RWPE1 (cell line): ENCODE measurements around the gene TUSC7.

Experiments used
- CTCF ChIA-PET: fragments of 350-600 bp; sonication (Branson Sonifier 250); formaldehyde crosslinking; extraction: SDS; loops from one replicate; lab custom pipeline; 2021; lab: Yijun Ruan, JAX
- POLR2A ChIA-PET: fragments of 400-600 bp; formaldehyde crosslinking; extraction: SDS; loops from one replicate; lab custom pipeline; 2020; ENCODE audit warnings: antibody characterized with exemption; ENCODE audit not compliant: low non-redundant PET; lab: Yijun Ruan, JAX
- DNase-seq: peaks from one replicate; pipeline ENCODE4 v3.0.0; 2012; ENCODE audit warnings: low spot score
- H3K27ac ChIP-seq: fragments of 450-650 bp; 2 replicates; pipeline ENCODE4 v1.5.1; 2017
- TF ChIP-seq, protein P1 (sequence below): fragments of 450-650 bp; conservative IDR thresholded peaks from 2 replicates; pipeline ENCODE4 v1.5.1; 2017; ENCODE audit warnings: low read depth, mild to moderate bottlenecking

The TUSC7 gene

DNA sequence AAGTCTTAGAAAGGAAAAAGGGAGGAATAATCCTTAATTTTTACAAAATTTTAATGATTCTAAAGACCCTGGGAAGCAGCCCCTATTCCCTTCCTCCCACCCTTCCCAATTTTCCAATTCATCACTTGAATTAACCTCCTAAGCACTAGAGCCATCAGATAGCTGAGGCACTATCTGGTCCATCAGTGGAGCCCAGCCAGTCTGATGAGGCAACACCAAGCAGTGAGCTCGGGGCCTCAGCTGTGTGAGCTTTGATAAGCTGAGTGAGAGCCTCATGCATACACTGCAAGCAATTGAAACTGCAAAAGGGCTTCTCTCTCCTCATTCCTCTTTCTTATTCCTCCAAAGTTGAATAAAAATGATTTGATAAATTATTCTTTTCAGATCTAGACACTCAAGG, 31.9 kb downstream of the TUSC7 start:
- POLR2A ChIA-PET, result no interaction called here
- H3K27ac ChIP-seq, result no peak overlapping the region
- CTCF ChIA-PET, result interaction anchor here (0.6 kb wide), 1 partner anchor 454 kb away, joined by 3 read pairs; no protein-coding TSS in a partner anchor
- TF ChIP-seq, protein P1, sequence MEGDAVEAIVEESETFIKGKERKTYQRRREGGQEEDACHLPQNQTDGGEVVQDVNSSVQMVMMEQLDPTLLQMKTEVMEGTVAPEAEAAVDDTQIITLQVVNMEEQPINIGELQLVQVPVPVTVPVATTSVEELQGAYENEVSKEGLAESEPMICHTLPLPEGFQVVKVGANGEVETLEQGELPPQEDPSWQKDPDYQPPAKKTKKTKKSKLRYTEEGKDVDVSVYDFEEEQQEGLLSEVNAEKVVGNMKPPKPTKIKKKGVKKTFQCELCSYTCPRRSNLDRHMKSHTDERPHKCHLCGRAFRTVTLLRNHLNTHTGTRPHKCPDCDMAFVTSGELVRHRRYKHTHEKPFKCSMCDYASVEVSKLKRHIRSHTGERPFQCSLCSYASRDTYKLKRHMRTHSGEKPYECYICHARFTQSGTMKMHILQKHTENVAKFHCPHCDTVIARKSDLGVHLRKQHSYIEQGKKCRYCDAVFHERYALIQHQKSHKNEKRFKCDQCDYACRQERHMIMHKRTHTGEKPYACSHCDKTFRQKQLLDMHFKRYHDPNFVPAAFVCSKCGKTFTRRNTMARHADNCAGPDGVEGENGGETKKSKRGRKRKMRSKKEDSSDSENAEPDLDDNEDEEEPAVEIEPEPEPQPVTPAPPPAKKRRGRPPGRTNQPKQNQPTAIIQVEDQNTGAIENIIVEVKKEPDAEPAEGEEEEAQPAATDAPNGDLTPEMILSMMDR, result no peak
- no peak for DNase-seq

DNA sequence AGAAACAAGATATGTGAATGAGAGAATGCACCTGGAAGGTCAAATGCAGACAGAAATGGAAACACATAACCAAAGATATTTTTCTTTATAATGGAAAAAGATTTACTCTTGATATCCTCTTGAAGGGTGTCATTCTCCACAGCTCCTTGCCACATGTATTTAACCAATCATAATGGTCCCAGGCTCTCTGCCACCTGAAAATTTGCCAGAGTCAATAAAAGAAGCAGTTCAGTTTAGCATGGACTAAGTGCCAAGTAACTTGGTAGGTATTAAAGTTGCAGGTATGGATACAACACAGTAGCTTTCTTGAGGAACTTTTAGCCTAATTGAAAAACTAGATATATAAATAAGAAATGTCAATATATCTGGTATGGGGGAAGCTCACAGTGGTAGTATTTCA, 33.5 kb downstream of the TUSC7 start:
- ChIA-PET CTCF (interaction anchor here (0.6 kb wide), 1 partner anchor 28 kb away, joined by 4 read pairs; no protein-coding TSS in a partner anchor), POLR2A (no interaction called here)
- no peak for DNase-seq
- TF ChIP-seq, protein P1, result no peak
- H3K27ac ChIP-seq, result no peak overlapping the region

DNA sequence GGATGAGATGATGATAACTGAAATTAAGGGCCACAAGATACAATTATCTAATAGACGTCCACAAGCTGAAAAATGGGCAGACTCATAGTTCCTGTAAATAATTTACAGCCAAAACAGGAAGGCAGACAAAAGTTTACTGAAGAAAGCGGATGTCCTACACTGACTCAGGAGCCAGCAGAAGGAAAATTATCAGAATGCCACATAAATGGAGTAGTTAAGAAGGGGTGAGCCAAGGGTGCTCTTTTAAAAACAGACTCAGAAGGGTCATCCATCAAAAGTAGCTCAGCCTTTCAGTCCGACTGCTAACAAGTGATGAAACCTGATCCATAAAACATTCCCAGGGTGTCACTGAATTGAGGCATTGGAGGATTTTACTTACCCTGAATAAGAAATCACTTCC, 39.8 kb downstream of the TUSC7 start:
- CTCF ChIA-PET, result interaction anchor here (0.6 kb wide), 1 partner anchor 1066 kb away, joined by 3 read pairs; no protein-coding TSS in a partner anchor
- no peak overlapping the region for H3K27ac ChIP-seq
- DNase-seq, result no peak
- TF ChIP-seq, protein P1, result no peak
- POLR2A ChIA-PET, result no interaction called here

DNA sequence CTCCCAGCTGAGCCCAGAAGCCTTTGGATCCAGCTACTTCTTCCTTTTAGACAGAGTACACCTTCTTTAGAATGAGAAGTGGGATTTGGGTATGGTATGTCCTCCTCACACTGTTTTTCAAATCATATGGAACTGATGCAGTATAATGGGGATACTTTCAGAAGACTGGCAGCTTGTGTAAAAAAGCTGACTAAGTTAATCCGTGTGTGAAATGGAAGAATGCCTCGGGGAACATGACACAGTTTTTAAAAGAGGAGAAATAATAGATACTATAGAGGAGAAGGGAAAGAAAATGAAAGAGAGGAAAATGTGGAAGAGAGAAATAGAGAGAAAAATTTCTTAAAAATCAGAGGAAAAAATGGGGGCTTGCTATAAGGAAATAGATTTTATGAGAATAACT, 47.7 kb downstream of the TUSC7 start:
- DNase-seq, result no peak
- TF ChIP-seq, protein P1, result no peak
- no peak overlapping the region for H3K27ac ChIP-seq
- POLR2A ChIA-PET, result no interaction called here
- CTCF ChIA-PET, result interaction anchor here (0.9 kb wide), 2 partner anchors 20 to 924 kb away, joined by 3 to 6 read pairs; no protein-coding TSS in a partner anchor

DNA sequence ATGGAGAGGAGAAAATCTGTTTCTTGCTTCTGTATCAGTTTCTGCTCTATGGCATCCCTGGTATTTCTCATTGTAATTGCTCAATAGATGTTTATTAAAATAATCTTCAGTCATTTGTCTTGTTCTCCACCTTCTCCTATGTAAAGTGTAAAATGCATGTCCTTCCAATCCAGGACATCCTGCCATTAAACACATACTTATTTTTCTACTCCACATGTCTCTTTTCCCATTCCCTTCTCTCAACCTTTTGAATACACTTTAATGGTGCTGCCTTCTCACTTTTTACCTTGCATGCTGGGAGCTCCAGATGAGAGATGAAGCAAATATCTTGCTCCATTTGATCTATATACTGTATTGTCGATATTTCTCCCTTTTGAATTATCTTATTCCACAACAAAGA, 49.7 kb downstream of the TUSC7 start:
- H3K27ac ChIP-seq, result no peak overlapping the region
- DNase-seq, result no peak
- ChIA-PET CTCF (interaction anchor here (0.6 kb wide), 1 partner anchor 400 kb away, joined by 4 read pairs; no protein-coding TSS in a partner anchor), POLR2A (no interaction called here)
- TF ChIP-seq, protein P1, result no peak
